ENCODE data around the gene TUB. TPM values are rescaled to one million over a fixed set of nuclear protein-coding genes. Genes with fewer than 3 reads are reported as not detected.

The TUB gene
- polyA plus RNA-seq, 1 donor, result 15.2 TPM

- no peaks in the 10 kb centered on the region for H3K9me3 ChIP-seq (ENCODE audit: control insufficient read depth, low read depth, low read length)
- no peak for DNase-seq
- H3K4me1 ChIP-seq (ENCODE audit: control insufficient read depth, insufficient read depth, low read length), result peaks cover 14% of the 10 kb centered on the region
- H3K27ac ChIP-seq (ENCODE audit: low read length), result no peak overlapping the region
- H3K36me3 ChIP-seq (ENCODE audit: control insufficient read depth, insufficient read depth, low read length), result peaks cover 22% of the 10 kb centered on the region
- no peak overlapping the region for H3K4me3 ChIP-seq (ENCODE audit: low read length)
- H3K27me3 ChIP-seq (ENCODE audit: control insufficient read depth, insufficient read depth, low read length), result no peaks in the 10 kb centered on the region
- no CpG with 5 or more reads among the region's 2 CpGs for WGBS (ENCODE audit: insufficient coverage, low lambda C conversion rate)
Observed at GRCh38 chr11:8106679-8107078, 25.7 kb downstream of the TUB start.

- H3K9me3 ChIP-seq (ENCODE audit: control insufficient read depth, low read depth, low read length), result no peaks in the 10 kb centered on the region
- WGBS (ENCODE audit: insufficient coverage, low lambda C conversion rate), result 100% methylated on average over 1 of the region's 5 CpGs
- DNase-seq, result no peak
- peaks cover 14% of the 10 kb centered on the region for H3K4me1 ChIP-seq (ENCODE audit: control insufficient read depth, insufficient read depth, low read length)
- H3K27me3 ChIP-seq (ENCODE audit: control insufficient read depth, insufficient read depth, low read length), result no peaks in the 10 kb centered on the region
- H3K36me3 ChIP-seq (ENCODE audit: control insufficient read depth, insufficient read depth, low read length), result peaks cover 14% of the 10 kb centered on the region
- H3K4me3 ChIP-seq (ENCODE audit: low read length), result no peak overlapping the region
- no peak overlapping the region for H3K27ac ChIP-seq (ENCODE audit: low read length)
Observed at GRCh38 chr11:8107642-8108041, 26.6 kb downstream of the TUB start.

- peaks cover 9% of the 10 kb centered on the region for H3K36me3 ChIP-seq (ENCODE audit: control insufficient read depth, insufficient read depth, low read length)
- H3K4me1 ChIP-seq (ENCODE audit: control insufficient read depth, insufficient read depth, low read length), result peaks cover 14% of the 10 kb centered on the region
- H3K27ac ChIP-seq (ENCODE audit: low read length), result no peak overlapping the region
- H3K27me3 ChIP-seq (ENCODE audit: control insufficient read depth, insufficient read depth, low read length), result no peaks in the 10 kb centered on the region
- no peak for DNase-seq
- H3K4me3 ChIP-seq (ENCODE audit: low read length), result no peak overlapping the region
- H3K9me3 ChIP-seq (ENCODE audit: control insufficient read depth, low read depth, low read length), result no peaks in the 10 kb centered on the region
- no CpG with 5 or more reads among the region's 2 CpGs for WGBS (ENCODE audit: insufficient coverage, low lambda C conversion rate)
Observed at GRCh38 chr11:8108421-8108820, 27.4 kb downstream of the TUB start.

- H3K4me3 ChIP-seq (ENCODE audit: low read length), result no peak overlapping the region
- peak in 1 of 2 donors; percentile 43 for DNase-seq
- peaks cover 14% of the 10 kb centered on the region for H3K4me1 ChIP-seq (ENCODE audit: control insufficient read depth, insufficient read depth, low read length)
- no peaks in the 10 kb centered on the region for H3K9me3 ChIP-seq (ENCODE audit: control insufficient read depth, low read depth, low read length)
- peaks cover 7% of the 10 kb centered on the region for H3K36me3 ChIP-seq (ENCODE audit: control insufficient read depth, insufficient read depth, low read length)
- no peaks in the 10 kb centered on the region for H3K27me3 ChIP-seq (ENCODE audit: control insufficient read depth, insufficient read depth, low read length)
- H3K27ac ChIP-seq (ENCODE audit: low read length), result no peak overlapping the region
Observed at GRCh38 chr11:8109675-8110074, 28.7 kb downstream of the TUB start.

- Histone ChIP-seq H3K27ac (ENCODE audit: low read length) (no peak overlapping the region), H3K4me1 (ENCODE audit: control insufficient read depth, insufficient read depth, low read length) (peaks cover 14% of the 10 kb centered on the region), H3K9me3 (ENCODE audit: control insufficient read depth, low read depth, low read length) (peaks cover 3% of the 10 kb centered on the region), H3K4me3 (ENCODE audit: low read length) (no peak overlapping the region), H3K36me3 (ENCODE audit: control insufficient read depth, insufficient read depth, low read length) (peaks cover 4% of the 10 kb centered on the region), H3K27me3 (ENCODE audit: control insufficient read depth, insufficient read depth, low read length) (no peaks in the 10 kb centered on the region)
- no peak for DNase-seq
- 90% methylated on average over 2 of the region's 4 CpGs for WGBS (ENCODE audit: insufficient coverage, low lambda C conversion rate)
Observed at GRCh38 chr11:8110396-8110795, 29.4 kb downstream of the TUB start.

- Histone ChIP-seq H3K9me3 (ENCODE audit: control insufficient read depth, low read depth, low read length) (peaks cover 6% of the 10 kb centered on the region), H3K4me1 (ENCODE audit: control insufficient read depth, insufficient read depth, low read length) (peaks cover 14% of the 10 kb centered on the region), H3K27me3 (ENCODE audit: control insufficient read depth, insufficient read depth, low read length) (no peaks in the 10 kb centered on the region), H3K36me3 (ENCODE audit: control insufficient read depth, insufficient read depth, low read length) (peaks cover 1% of the 10 kb centered on the region), H3K27ac (ENCODE audit: low read length) (no peak overlapping the region), H3K4me3 (ENCODE audit: low read length) (no peak overlapping the region)
- WGBS (ENCODE audit: insufficient coverage, low lambda C conversion rate), result no CpG with 5 or more reads among the region's 8 CpGs
- DNase-seq, result no peak
Observed at GRCh38 chr11:8111636-8112035, 30.6 kb downstream of the TUB start.

GRCh38 chr11:8122173-8122764 lies 41.3 kb downstream of the TUB start:
- Histone ChIP-seq H3K4me1 (ENCODE audit: control insufficient read depth, insufficient read depth, low read length) (no peaks in the 10 kb centered on the region), H3K36me3 (ENCODE audit: control insufficient read depth, insufficient read depth, low read length) (no peaks in the 10 kb centered on the region), H3K4me3 (ENCODE audit: low read length) (no peak overlapping the region), H3K9me3 (ENCODE audit: control insufficient read depth, low read depth, low read length) (no peaks in the 10 kb centered on the region), H3K27me3 (ENCODE audit: control insufficient read depth, insufficient read depth, low read length) (no peaks in the 10 kb centered on the region), H3K27ac (ENCODE audit: low read length) (no peak overlapping the region)
- WGBS (ENCODE audit: insufficient coverage, low lambda C conversion rate), result no CpG with 5 or more reads among the region's 1 CpG
- no peak for DNase-seq

GRCh38 chr11:8126649-8127289 lies 45.8 kb downstream of the TUB start:
- no peaks in the 10 kb centered on the region for H3K27me3 ChIP-seq (ENCODE audit: control insufficient read depth, insufficient read depth, low read length)
- H3K4me1 ChIP-seq (ENCODE audit: control insufficient read depth, insufficient read depth, low read length), result no peaks in the 10 kb centered on the region
- H3K36me3 ChIP-seq (ENCODE audit: control insufficient read depth, insufficient read depth, low read length), result no peaks in the 10 kb centered on the region
- no peak overlapping the region for H3K27ac ChIP-seq (ENCODE audit: low read length)
- DNase-seq, result no peak
- no peak overlapping the region for H3K4me3 ChIP-seq (ENCODE audit: low read length)
- H3K9me3 ChIP-seq (ENCODE audit: control insufficient read depth, low read depth, low read length), result no peaks in the 10 kb centered on the region
- WGBS (ENCODE audit: insufficient coverage, low lambda C conversion rate), result 90% methylated on average over 1 of the region's 8 CpGs

GRCh38 chr11:8127447-8127846 lies 46.4 kb downstream of the TUB start:
- Histone ChIP-seq H3K4me1 (ENCODE audit: control insufficient read depth, insufficient read depth, low read length) (no peaks in the 10 kb centered on the region), H3K27me3 (ENCODE audit: control insufficient read depth, insufficient read depth, low read length) (no peaks in the 10 kb centered on the region), H3K27ac (ENCODE audit: low read length) (no peak overlapping the region), H3K4me3 (ENCODE audit: low read length) (no peak overlapping the region), H3K9me3 (ENCODE audit: control insufficient read depth, low read depth, low read length) (no peaks in the 10 kb centered on the region), H3K36me3 (ENCODE audit: control insufficient read depth, insufficient read depth, low read length) (no peaks in the 10 kb centered on the region)
- DNase-seq, result no peak
- WGBS (ENCODE audit: insufficient coverage, low lambda C conversion rate), result 50% methylated on average over 1 of the region's 2 CpGs

GRCh38 chr11:8138526-8138925 lies 57.5 kb downstream of the TUB start:
- no peaks in the 10 kb centered on the region for H3K36me3 ChIP-seq (ENCODE audit: control insufficient read depth, insufficient read depth, low read length)
- no peak for DNase-seq
- no peaks in the 10 kb centered on the region for H3K4me1 ChIP-seq (ENCODE audit: control insufficient read depth, insufficient read depth, low read length)
- no peak overlapping the region for H3K27ac ChIP-seq (ENCODE audit: low read length)
- H3K9me3 ChIP-seq (ENCODE audit: control insufficient read depth, low read depth, low read length), result no peaks in the 10 kb centered on the region
- H3K27me3 ChIP-seq (ENCODE audit: control insufficient read depth, insufficient read depth, low read length), result no peaks in the 10 kb centered on the region
- WGBS (ENCODE audit: insufficient coverage, low lambda C conversion rate), result no CpG with 5 or more reads among the region's 2 CpGs
- H3K4me3 ChIP-seq (ENCODE audit: low read length), result no peak overlapping the region

GRCh38 chr11:8149726-8150125 lies 68.7 kb downstream of the TUB start:
- H3K9me3 ChIP-seq (ENCODE audit: control insufficient read depth, low read depth, low read length), result no peaks in the 10 kb centered on the region
- no peaks in the 10 kb centered on the region for H3K36me3 ChIP-seq (ENCODE audit: control insufficient read depth, insufficient read depth, low read length)
- H3K27me3 ChIP-seq (ENCODE audit: control insufficient read depth, insufficient read depth, low read length), result no peaks in the 10 kb centered on the region
- no peak overlapping the region for H3K4me3 ChIP-seq (ENCODE audit: low read length)
- WGBS (ENCODE audit: insufficient coverage, low lambda C conversion rate), result 95% methylated on average over 2 of the region's 6 CpGs
- no peak for DNase-seq
- H3K27ac ChIP-seq (ENCODE audit: low read length), result no peak overlapping the region
- H3K4me1 ChIP-seq (ENCODE audit: control insufficient read depth, insufficient read depth, low read length), result no peaks in the 10 kb centered on the region
